Liver (tissue), 3 donors: ENCODE results near the gene EHMT1.

Experiments
- HNF4A ChIP-seq, 2 donors: conservative IDR thresholded peaks; 2 replicates each; pipeline ENCODE4 v1.6.1; 2016; ENCODE audit warnings: antibody characterized with exemption in 2 of 2, mild to moderate bottlenecking in 2 of 2
- JUND ChIP-seq, 2 donors: IDR thresholded peaks; 2 replicates each; pipeline ENCODE4 v1.6.1; 2016; ENCODE audit warnings: antibody characterized with exemption in 2 of 2
- RXRA ChIP-seq, 2 donors: IDR thresholded peaks; 2 replicates each; pipeline ENCODE4 v1.6.1; 2017 to 2018; ENCODE audit warnings: antibody characterized with exemption in 2 of 2, mild to moderate bottlenecking in 1 of 2
- SP1 ChIP-seq: IDR thresholded peaks from 2 replicates; pipeline ENCODE4 v1.6.1; 2018; ENCODE audit warnings: antibody characterized with exemption, mild to moderate bottlenecking
- TAF1 ChIP-seq: conservative IDR thresholded peaks from 2 replicates; pipeline ENCODE4 v1.6.1; 2016; ENCODE audit warnings: antibody characterized with exemption, mild to moderate bottlenecking
- YY1 ChIP-seq: IDR thresholded peaks from 2 replicates; pipeline ENCODE4 v1.6.1; 2016; ENCODE audit warnings: antibody characterized with exemption, mild to moderate bottlenecking
- TF ChIP-seq, protein P1 (sequence below): IDR thresholded peaks from 2 replicates; pipeline ENCODE4 v1.6.1; 2016; ENCODE audit warnings: antibody characterized with exemption
- TF ChIP-seq, protein P2 (sequence below): fragments of 150-350 bp; IDR thresholded peaks from 2 replicates; pipeline ENCODE4 v1.5.1; 2017; ENCODE audit warnings: improper control_type of control experiment, low read depth, low read length; ENCODE audit not compliant: missing input control
- TF ChIP-seq, protein P3 (sequence below): IDR thresholded peaks from 2 replicates; pipeline ENCODE4 v1.6.1; 2016; ENCODE audit warnings: antibody characterized with exemption, mild to moderate bottlenecking
- TF ChIP-seq, protein P4 (sequence below): IDR thresholded peaks from 2 replicates; pipeline ENCODE4 v1.6.1; 2016; ENCODE audit warnings: antibody characterized with exemption
- donor health status: healthy.
- donor health status: healthy.

DNA sequence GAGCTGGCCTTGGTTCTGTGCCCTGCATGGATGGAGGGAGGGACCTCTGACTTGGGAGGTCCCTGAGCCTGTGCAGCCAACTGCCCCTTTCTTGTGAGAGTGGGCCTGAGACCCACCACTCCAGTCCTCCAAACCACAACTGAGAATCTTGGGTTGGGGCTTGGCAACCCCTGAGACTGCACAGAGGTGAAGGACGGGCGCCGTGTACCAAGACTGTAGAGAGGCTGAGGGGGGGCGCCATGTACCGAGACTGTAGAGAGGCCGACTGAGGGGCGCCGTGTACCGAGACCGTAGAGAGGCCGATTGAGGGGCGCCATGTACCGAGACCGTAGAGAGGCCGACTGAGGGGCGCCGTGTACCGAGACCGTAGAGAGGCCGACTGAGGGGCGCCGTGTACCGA, 199.5 kb downstream of the EHMT1 start:
- TF ChIP-seq, protein P1, sequence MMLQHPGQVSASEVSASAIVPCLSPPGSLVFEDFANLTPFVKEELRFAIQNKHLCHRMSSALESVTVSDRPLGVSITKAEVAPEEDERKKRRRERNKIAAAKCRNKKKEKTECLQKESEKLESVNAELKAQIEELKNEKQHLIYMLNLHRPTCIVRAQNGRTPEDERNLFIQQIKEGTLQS = no peak
- TF ChIP-seq, protein P2, sequence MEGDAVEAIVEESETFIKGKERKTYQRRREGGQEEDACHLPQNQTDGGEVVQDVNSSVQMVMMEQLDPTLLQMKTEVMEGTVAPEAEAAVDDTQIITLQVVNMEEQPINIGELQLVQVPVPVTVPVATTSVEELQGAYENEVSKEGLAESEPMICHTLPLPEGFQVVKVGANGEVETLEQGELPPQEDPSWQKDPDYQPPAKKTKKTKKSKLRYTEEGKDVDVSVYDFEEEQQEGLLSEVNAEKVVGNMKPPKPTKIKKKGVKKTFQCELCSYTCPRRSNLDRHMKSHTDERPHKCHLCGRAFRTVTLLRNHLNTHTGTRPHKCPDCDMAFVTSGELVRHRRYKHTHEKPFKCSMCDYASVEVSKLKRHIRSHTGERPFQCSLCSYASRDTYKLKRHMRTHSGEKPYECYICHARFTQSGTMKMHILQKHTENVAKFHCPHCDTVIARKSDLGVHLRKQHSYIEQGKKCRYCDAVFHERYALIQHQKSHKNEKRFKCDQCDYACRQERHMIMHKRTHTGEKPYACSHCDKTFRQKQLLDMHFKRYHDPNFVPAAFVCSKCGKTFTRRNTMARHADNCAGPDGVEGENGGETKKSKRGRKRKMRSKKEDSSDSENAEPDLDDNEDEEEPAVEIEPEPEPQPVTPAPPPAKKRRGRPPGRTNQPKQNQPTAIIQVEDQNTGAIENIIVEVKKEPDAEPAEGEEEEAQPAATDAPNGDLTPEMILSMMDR = no peak
- no peak for TF ChIP-seq JUND (IDR thresholded peaks at IDR 0.05)
- TF ChIP-seq, protein P3, sequence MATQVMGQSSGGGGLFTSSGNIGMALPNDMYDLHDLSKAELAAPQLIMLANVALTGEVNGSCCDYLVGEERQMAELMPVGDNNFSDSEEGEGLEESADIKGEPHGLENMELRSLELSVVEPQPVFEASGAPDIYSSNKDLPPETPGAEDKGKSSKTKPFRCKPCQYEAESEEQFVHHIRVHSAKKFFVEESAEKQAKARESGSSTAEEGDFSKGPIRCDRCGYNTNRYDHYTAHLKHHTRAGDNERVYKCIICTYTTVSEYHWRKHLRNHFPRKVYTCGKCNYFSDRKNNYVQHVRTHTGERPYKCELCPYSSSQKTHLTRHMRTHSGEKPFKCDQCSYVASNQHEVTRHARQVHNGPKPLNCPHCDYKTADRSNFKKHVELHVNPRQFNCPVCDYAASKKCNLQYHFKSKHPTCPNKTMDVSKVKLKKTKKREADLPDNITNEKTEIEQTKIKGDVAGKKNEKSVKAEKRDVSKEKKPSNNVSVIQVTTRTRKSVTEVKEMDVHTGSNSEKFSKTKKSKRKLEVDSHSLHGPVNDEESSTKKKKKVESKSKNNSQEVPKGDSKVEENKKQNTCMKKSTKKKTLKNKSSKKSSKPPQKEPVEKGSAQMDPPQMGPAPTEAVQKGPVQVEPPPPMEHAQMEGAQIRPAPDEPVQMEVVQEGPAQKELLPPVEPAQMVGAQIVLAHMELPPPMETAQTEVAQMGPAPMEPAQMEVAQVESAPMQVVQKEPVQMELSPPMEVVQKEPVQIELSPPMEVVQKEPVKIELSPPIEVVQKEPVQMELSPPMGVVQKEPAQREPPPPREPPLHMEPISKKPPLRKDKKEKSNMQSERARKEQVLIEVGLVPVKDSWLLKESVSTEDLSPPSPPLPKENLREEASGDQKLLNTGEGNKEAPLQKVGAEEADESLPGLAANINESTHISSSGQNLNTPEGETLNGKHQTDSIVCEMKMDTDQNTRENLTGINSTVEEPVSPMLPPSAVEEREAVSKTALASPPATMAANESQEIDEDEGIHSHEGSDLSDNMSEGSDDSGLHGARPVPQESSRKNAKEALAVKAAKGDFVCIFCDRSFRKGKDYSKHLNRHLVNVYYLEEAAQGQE = no peak
- TF ChIP-seq YY1 = no peak
- no peak for TF ChIP-seq RXRA (IDR thresholded peaks at IDR 0.05)
- TF ChIP-seq SP1 = no peak
- no peak for TF ChIP-seq HNF4A (conservative IDR thresholded peaks at IDR 0.05)
- TF ChIP-seq TAF1 = no peak
- TF ChIP-seq, protein P4, sequence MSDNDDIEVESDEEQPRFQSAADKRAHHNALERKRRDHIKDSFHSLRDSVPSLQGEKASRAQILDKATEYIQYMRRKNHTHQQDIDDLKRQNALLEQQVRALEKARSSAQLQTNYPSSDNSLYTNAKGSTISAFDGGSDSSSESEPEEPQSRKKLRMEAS = no peak
